ENCODE measurements around the gene IGSF9. TPM values are rescaled to one million over a fixed set of nuclear protein-coding genes. Genes with fewer than 3 reads are reported as not detected.

Gene IGSF9
- total RNA-seq, 4 donors from 2014 or later: 0.17 to 0.23 TPM; not detected in 2

DNA sequence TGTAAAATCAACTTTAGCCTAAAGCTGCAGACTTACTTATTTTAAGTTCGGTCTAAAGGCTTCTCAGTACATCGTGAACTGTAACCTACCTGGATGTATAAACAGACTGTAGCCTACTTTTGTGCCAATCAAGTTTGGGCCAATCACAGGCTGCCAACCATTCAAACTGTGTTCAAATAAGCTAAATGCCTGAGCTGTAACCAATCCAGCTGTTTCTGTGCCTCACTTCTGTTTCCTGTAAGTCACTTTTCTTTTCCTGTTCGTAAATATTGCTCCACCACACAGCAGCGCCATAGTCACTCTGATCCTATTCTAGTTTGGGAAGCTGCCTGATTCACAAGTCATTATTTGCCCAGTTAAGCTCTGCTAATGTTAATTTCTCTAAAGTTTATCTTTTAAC, 46.1 kb upstream of the IGSF9 start:
- no peak overlapping the region for H3K27ac ChIP-seq (replicated peaks in 1 of 4)
- WGBS: 63% methylated on average over 4 of the region's 4 CpGs

DNA sequence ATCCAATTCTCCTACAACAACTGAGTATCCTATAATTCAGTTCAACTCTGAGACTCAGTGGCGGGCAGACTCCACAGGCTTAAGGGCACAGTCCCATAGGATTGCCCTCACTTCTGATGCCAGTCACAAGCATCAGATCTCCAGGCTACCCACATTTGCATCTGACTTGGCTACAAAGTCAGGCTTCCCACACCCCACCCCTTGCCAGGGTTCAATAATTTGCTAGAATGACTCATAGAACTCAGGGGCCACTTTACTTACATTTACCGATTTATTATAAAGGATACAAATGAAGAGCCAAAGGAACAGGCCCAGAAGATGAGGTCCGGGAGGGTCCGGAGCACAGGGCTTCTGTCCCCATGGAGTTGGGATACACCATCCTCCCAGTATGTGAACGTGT, 44.6 kb upstream of the IGSF9 start:
- H3K9me3 ChIP-seq: no peaks in the 10 kb centered on the region
- DNase-seq (ENCODE audit: extremely low spot score): peak; percentile 55
- peaks cover 0 to 10% (median 2%) of the 10 kb centered on the region in 4 donors for H3K27me3 ChIP-seq
- H3K27ac ChIP-seq (replicated peaks in 1 of 4): no peak overlapping the region
- 94% methylated on average over 5 of the region's 5 CpGs for WGBS
- intact Hi-C loops (cut with DNase I): no loop called here
- H3K36me3 ChIP-seq: no peaks in the 10 kb centered on the region
- H3K4me3 ChIP-seq: no peak overlapping the region
- TF ChIP-seq, protein P1, sequence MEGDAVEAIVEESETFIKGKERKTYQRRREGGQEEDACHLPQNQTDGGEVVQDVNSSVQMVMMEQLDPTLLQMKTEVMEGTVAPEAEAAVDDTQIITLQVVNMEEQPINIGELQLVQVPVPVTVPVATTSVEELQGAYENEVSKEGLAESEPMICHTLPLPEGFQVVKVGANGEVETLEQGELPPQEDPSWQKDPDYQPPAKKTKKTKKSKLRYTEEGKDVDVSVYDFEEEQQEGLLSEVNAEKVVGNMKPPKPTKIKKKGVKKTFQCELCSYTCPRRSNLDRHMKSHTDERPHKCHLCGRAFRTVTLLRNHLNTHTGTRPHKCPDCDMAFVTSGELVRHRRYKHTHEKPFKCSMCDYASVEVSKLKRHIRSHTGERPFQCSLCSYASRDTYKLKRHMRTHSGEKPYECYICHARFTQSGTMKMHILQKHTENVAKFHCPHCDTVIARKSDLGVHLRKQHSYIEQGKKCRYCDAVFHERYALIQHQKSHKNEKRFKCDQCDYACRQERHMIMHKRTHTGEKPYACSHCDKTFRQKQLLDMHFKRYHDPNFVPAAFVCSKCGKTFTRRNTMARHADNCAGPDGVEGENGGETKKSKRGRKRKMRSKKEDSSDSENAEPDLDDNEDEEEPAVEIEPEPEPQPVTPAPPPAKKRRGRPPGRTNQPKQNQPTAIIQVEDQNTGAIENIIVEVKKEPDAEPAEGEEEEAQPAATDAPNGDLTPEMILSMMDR (IDR thresholded peaks at IDR 0.05): no peak
- no peak for TF ChIP-seq POLR2A (IDR thresholded peaks at IDR 0.05; ENCODE audit: low read depth)
- TF ChIP-seq POLR2AphosphoS5 (IDR thresholded peaks at IDR 0.05): no peak
- TF ChIP-seq EP300 (IDR thresholded peaks at IDR 0.05): no peak
- H3K4me1 ChIP-seq: no peaks in the 10 kb centered on the region

More for the DNA sequence above, 46.1 kb upstream of the IGSF9 start:
- no peaks in the 10 kb centered on the region for H3K4me1 ChIP-seq
- H3K4me3 ChIP-seq: no peak overlapping the region
- intact Hi-C loops (cut with DNase I): no loop called here
- peak; percentile 87 for DNase-seq (ENCODE audit: extremely low spot score)
- no peaks in the 10 kb centered on the region for H3K9me3 ChIP-seq
- TF ChIP-seq POLR2A (IDR thresholded peaks at IDR 0.05; ENCODE audit: low read depth) (no peak), EP300 (IDR thresholded peaks at IDR 0.05) (no peak), POLR2AphosphoS5 (IDR thresholded peaks at IDR 0.05) (no peak)
- TF ChIP-seq, protein P1 (IDR thresholded peaks at IDR 0.05): no peak
- H3K27me3 ChIP-seq: peaks cover 0 to 10% (median 2%) of the 10 kb centered on the region in 4 donors
- no peaks in the 10 kb centered on the region for H3K36me3 ChIP-seq

DNA sequence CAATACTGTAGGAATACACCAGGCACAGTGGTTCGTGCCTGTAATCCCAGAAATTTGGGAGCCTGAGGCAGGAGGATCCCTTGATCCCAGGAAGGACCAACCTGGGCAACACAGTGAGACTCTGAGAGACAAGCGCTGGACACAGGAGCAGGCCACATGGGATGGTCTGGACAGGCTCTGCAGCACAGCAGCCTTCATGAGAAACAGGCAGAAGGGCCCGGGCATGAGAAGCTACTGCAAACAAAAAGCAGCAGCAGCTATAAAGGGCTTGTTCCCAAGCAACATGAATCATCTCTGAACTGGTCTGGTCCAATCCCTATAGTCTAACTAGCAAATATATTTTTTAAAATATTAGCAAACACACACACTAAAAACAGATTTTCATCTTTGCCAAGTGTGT, 44.2 kb upstream of the IGSF9 start:
- intact Hi-C loops (cut with DNase I): no loop called here
- no peak overlapping the region for H3K27ac ChIP-seq (replicated peaks in 1 of 4)
- no peak for TF ChIP-seq POLR2A (IDR thresholded peaks at IDR 0.05; ENCODE audit: low read depth)
- no peak for TF ChIP-seq EP300 (IDR thresholded peaks at IDR 0.05)
- TF ChIP-seq, protein P1 (IDR thresholded peaks at IDR 0.05): no peak
- no peak for TF ChIP-seq POLR2AphosphoS5 (IDR thresholded peaks at IDR 0.05)
- no peaks in the 10 kb centered on the region for H3K4me1 ChIP-seq
- H3K4me3 ChIP-seq: no peak overlapping the region
- H3K27me3 ChIP-seq: peaks cover 0 to 10% (median 2%) of the 10 kb centered on the region in 4 donors
- peak; percentile 68 for DNase-seq (ENCODE audit: extremely low spot score)
- no peaks in the 10 kb centered on the region for H3K36me3 ChIP-seq
- H3K9me3 ChIP-seq: no peaks in the 10 kb centered on the region
- WGBS: 72% methylated on average over 3 of the region's 3 CpGs

DNA sequence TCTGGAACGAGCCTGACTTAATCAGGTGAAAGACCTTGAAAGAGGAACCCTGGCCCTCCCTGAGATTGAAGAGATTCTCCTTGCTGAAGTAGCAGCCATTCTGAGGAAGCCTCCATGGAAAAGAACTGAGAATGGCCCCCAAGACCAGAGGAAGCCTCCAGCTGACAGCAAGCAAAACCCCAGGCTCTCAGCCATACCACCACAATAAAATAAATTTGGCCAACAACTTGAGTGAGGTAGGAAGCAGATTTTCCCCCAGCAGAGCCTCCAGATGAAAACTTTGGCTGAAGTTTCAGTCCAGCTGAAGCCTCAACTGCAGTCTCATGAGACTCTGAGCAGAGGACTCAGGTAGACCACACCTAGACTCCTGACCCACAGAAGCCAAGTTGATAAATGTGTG, 42.6 kb upstream of the IGSF9 start:
- H3K27me3 ChIP-seq: peaks cover 0 to 10% (median 2%) of the 10 kb centered on the region in 4 donors
- H3K4me3 ChIP-seq: no peak overlapping the region
- H3K9me3 ChIP-seq: no peaks in the 10 kb centered on the region
- TF ChIP-seq POLR2AphosphoS5 (IDR thresholded peaks at IDR 0.05) (no peak), EP300 (IDR thresholded peaks at IDR 0.05) (no peak), POLR2A (IDR thresholded peaks at IDR 0.05; ENCODE audit: low read depth) (no peak)
- TF ChIP-seq, protein P1 (IDR thresholded peaks at IDR 0.05): no peak
- peak; percentile 53 for DNase-seq (ENCODE audit: extremely low spot score)
- intact Hi-C loops (cut with DNase I): no loop called here
- no peak overlapping the region for H3K27ac ChIP-seq (replicated peaks in 1 of 4)
- H3K36me3 ChIP-seq: no peaks in the 10 kb centered on the region
- no peaks in the 10 kb centered on the region for H3K4me1 ChIP-seq
- WGBS: 82% methylated on average over 1 of the region's 1 CpG

DNA sequence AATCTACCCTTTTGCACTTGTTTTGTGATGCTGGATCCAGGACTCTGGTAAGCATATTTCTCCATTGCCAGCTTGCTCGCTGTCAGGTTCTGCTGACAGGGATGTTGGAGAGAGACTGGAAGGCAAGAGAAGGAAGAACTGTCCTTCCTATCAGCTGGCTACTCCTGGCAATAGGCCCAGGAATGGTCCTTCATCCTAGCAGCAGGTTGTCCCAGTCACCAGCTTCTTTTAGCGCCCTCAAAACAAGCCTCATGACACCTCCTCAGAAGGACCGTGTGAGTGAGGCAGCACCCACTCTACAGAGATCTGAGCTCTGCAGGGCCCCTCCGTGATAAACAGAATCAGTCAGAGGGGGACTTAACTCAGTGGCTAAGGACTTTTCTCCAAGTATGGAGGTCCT, 41.8 kb upstream of the IGSF9 start:
- no peak overlapping the region for H3K4me3 ChIP-seq
- no peak overlapping the region for H3K27ac ChIP-seq (replicated peaks in 1 of 4)
- H3K4me1 ChIP-seq: no peaks in the 10 kb centered on the region
- TF ChIP-seq EP300 (IDR thresholded peaks at IDR 0.05): no peak
- no peak for TF ChIP-seq POLR2AphosphoS5 (IDR thresholded peaks at IDR 0.05)
- no peak for TF ChIP-seq POLR2A (IDR thresholded peaks at IDR 0.05; ENCODE audit: low read depth)
- TF ChIP-seq, protein P1 (IDR thresholded peaks at IDR 0.05): no peak
- H3K36me3 ChIP-seq: no peaks in the 10 kb centered on the region
- H3K9me3 ChIP-seq: no peaks in the 10 kb centered on the region
- peak; percentile 82 for DNase-seq (ENCODE audit: extremely low spot score)
- intact Hi-C loops (cut with DNase I): no loop called here
- H3K27me3 ChIP-seq: peaks cover 0 to 10% (median 2%) of the 10 kb centered on the region in 4 donors
- WGBS: 65% methylated on average over 3 of the region's 4 CpGs
